DOHH2 (cell line): ENCODE results near the gene IYD.

Source experiments
- EZH2phosphoT487 ChIP-seq: fragments of 200-600 bp; sonication (generic); IDR thresholded peaks from 2 replicates; pipeline ENCODE4 v1.6.1; 2017; ENCODE audit warnings: borderline replicate concordance, mild to moderate bottlenecking, antibody characterized with exemption, low read length, moderate library complexity, mixed read lengths
- TF ChIP-seq, protein P1 (sequence below): fragments of 200-600 bp; sonication (generic); IDR thresholded peaks from one replicate; pipeline ENCODE4 v1.5.1; 2014; ENCODE audit warnings: antibody characterized with exemption, mild to moderate bottlenecking, low read depth, low read length; ENCODE audit not compliant: poor library complexity, severe bottlenecking

DNA sequence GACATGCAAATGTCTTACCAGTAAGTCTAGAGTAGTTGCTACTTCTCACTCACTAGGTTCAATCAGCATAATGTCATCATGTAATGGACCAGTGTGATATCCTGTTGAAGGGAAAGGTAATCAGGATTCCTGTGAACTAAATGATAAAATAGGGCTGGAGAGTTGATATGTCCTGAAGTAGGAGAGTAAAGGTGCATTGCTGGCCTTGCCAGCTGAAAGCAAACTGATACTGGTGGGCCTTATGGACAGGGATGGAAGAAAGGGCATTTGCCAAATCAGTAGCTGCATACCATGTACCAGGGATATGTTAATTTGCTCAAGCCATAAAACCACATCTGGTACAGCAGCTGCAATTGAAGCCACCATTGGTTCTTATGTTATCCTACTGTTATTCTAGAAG is 37.5 kb upstream of the IYD start:
- TF ChIP-seq, protein P1, sequence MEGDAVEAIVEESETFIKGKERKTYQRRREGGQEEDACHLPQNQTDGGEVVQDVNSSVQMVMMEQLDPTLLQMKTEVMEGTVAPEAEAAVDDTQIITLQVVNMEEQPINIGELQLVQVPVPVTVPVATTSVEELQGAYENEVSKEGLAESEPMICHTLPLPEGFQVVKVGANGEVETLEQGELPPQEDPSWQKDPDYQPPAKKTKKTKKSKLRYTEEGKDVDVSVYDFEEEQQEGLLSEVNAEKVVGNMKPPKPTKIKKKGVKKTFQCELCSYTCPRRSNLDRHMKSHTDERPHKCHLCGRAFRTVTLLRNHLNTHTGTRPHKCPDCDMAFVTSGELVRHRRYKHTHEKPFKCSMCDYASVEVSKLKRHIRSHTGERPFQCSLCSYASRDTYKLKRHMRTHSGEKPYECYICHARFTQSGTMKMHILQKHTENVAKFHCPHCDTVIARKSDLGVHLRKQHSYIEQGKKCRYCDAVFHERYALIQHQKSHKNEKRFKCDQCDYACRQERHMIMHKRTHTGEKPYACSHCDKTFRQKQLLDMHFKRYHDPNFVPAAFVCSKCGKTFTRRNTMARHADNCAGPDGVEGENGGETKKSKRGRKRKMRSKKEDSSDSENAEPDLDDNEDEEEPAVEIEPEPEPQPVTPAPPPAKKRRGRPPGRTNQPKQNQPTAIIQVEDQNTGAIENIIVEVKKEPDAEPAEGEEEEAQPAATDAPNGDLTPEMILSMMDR: no peak
- TF ChIP-seq EZH2phosphoT487: no peak
